Measurements from ENCODE around the gene SMIM43. TPM values are rescaled to one million over a fixed set of nuclear protein-coding genes. Genes with fewer than 3 reads are reported as not detected.

Gene SMIM43
- total RNA-seq, 1 experiment from 2014 or later = 0.33 TPM

- no peak for DNase-seq (ENCODE audit: low spot score)
- no peaks in the 10 kb centered on the region for H3K36me3 Mint-ChIP-seq
- ChIA-PET CTCF (interaction anchor here (1.6 to 3.1 kb wide), 2 partner anchors 15 to 21 kb away, joined by 4 to 19 read pairs; partner anchors contain the start of gene ANXA5), POLR2A (interaction anchor here (1.6 kb wide), 1 partner anchor 16 kb away, joined by 9 read pairs; the partner anchor contains the start of gene ANXA5)
- peak overlapping the region; percentile 85 for H3K27ac Mint-ChIP-seq
- peak overlapping the region; percentile 58 for H3K4me3 Mint-ChIP-seq
- H3K9me3 Mint-ChIP-seq = no peaks in the 10 kb centered on the region
- no peak for ATAC-seq
- TF ChIP-seq SMAD3 (CRISPR knock-in tag; IDR thresholded peaks at IDR 0.05; ENCODE audit: borderline replicate concordance) (no peak), FOXP4 (CRISPR knock-in tag; IDR thresholded peaks at IDR 0.05) (no peak), MAX (CRISPR knock-in tag; IDR thresholded peaks at IDR 0.05) (no peak), ZNF219 (CRISPR knock-in tag; IDR thresholded peaks at IDR 0.05; ENCODE audit: borderline replicate concordance) (no peak), ERG (CRISPR knock-in tag; IDR thresholded peaks at IDR 0.05) (no peak), HMGA2 (CRISPR knock-in tag; IDR thresholded peaks at IDR 0.05) (no peak), MYBL2 (CRISPR knock-in tag; IDR thresholded peaks at IDR 0.05) (no peak), NFATC4 (CRISPR knock-in tag; IDR thresholded peaks at IDR 0.05) (no peak), SP1 (CRISPR knock-in tag; conservative IDR thresholded peaks at IDR 0.05) (no peak)
- TF ChIP-seq, protein P1, sequence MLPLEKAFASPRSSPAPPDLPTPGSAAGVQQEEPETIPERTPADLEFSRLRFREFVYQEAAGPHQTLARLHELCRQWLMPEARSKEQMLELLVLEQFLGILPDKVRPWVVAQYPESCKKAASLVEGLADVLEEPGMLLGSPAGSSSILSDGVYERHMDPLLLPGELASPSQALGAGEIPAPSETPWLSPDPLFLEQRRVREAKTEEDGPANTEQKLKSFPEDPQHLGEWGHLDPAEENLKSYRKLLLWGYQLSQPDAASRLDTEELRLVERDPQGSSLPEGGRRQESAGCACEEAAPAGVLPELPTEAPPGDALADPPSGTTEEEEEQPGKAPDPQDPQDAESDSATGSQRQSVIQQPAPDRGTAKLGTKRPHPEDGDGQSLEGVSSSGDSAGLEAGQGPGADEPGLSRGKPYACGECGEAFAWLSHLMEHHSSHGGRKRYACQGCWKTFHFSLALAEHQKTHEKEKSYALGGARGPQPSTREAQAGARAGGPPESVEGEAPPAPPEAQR (CRISPR knock-in tag; IDR thresholded peaks at IDR 0.05) = no peak
- H3K27me3 Mint-ChIP-seq (ENCODE audit: low read depth) = no peaks in the 10 kb centered on the region
- peaks cover 16% of the 10 kb centered on the region for H3K4me1 Mint-ChIP-seq
These were observed 52.8 kb downstream of the SMIM43 start for GRCh38 chr4:121712001-121712651.

DNA sequence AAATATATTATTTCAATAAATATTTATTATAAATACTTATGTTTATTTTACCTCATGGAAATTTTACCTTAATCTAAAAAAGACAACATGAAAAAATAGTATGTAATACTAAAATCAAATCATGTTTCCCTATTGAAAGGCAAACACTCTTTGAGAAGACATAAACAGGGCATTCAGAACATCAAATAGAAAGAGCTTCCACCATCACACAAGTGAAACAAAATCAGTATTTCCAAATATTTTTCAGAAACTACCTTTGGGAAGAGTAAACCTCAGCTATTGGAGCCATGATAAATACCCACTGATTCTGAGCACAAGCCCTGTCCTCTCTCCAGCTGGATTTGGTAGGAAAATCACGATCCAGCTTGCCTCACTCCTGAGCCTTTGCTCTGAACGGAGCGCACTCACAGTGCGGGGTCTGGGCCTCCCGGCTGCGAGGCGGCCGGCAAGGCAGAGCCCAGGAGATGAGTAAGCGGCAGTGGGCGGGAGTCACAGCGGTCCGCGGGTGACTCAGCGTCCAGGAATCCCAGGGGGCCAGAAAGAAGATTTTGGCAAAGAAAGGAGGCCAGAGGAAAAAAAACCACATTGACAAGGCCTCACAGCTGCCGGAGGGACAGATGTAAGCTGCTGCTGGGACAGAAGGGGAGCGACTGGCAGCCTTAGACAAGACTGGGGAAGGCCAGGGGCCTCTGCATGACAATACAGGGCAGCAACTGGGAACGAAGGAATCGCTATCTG, 53.5 kb downstream of the SMIM43 start:
- TF ChIP-seq JUN (CRISPR knock-in tag; IDR thresholded peaks at IDR 0.05) (peak; percentile 83; the same call in 1 of the 2 replicates), CREM (CRISPR knock-in tag; IDR thresholded peaks at IDR 0.05) (0 out of 2 replicates have a peak, but pooled peaks have one; percentile 39), ETV6 (CRISPR knock-in tag; IDR thresholded peaks at IDR 0.05) (peak; percentile 56; the same call in 1 of the 2 replicates), ZNF423 (CRISPR knock-in tag; IDR thresholded peaks at IDR 0.05) (peak; percentile 77), NFE2L1 (CRISPR knock-in tag; IDR thresholded peaks at IDR 0.05) (peak; percentile 50; the same call in 1 of the 2 replicates), ATF3 (CRISPR knock-in tag; conservative IDR thresholded peaks at IDR 0.05) (peak; percentile 81), IRF2 (CRISPR knock-in tag; IDR thresholded peaks at IDR 0.05; ENCODE audit: borderline replicate concordance, low read depth) (no peak), TEAD1 (CRISPR knock-in tag; IDR thresholded peaks at IDR 0.05) (peak; percentile 68; the same call in 1 of the 2 replicates), NFATC4 (CRISPR knock-in tag; IDR thresholded peaks at IDR 0.05) (no peak), GRHL2 (CRISPR knock-in tag; IDR thresholded peaks at IDR 0.05; ENCODE audit: insufficient replicate concordance, severe bottlenecking) (no peak)
- TF ChIP-seq, protein P2, sequence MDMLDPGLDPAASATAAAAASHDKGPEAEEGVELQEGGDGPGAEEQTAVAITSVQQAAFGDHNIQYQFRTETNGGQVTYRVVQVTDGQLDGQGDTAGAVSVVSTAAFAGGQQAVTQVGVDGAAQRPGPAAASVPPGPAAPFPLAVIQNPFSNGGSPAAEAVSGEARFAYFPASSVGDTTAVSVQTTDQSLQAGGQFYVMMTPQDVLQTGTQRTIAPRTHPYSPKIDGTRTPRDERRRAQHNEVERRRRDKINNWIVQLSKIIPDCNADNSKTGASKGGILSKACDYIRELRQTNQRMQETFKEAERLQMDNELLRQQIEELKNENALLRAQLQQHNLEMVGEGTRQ (CRISPR knock-in tag; IDR thresholded peaks at IDR 0.05) = no peak
- Mint-ChIP-seq H3K9me3 (no peaks in the 10 kb centered on the region; the same call in 1 of the 2 replicates), H3K27me3 (ENCODE audit: low read depth) (no peaks in the 10 kb centered on the region), H3K27ac (peak overlapping the region; percentile 85), H3K4me3 (peak overlapping the region; percentile 58), H3K36me3 (no peaks in the 10 kb centered on the region), H3K4me1 (peaks cover 16% of the 10 kb centered on the region)
- CTCF ChIA-PET = interaction anchor here (1.6 to 3.1 kb wide), 2 partner anchors 15 to 21 kb away, joined by 4 to 19 read pairs; partner anchors contain the start of gene ANXA5
- POLR2A ChIA-PET = interaction anchor here (1.6 kb wide), 1 partner anchor 15 kb away, joined by 9 read pairs; the partner anchor contains the start of gene ANXA5
- ATAC-seq (peak; percentile 99), DNase-seq (ENCODE audit: low spot score) (peak; percentile 83)
